ENCODE data around the gene DGCR2.

DGCR2 gene

DNA sequence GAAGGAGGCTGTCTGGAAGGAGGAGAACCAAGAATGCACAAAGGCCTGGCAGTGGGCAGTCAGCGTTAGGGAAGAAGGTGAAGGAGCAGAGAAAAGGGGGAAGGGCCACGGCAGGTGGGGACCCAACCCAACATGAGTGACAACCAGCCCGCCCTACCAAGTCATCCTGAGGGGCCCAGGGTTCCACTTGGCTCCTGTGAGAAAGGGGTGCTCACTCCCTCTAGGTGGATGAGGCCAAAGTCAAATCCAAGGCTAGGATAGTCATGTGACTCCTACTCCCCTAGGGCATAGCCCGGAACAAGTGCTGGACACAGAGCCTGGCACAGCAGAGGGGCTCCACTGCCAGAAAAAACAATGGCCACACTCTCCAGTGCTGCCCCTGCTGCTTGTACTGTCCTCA is 2.2 kb upstream of the DGCR2 start:
- no peak for DNase-seq (ENCODE audit: low spot score in 2 of 2)
- H3K4me1 Mint-ChIP-seq, result peaks cover 29% of the 10 kb centered on the region
- no peak for ATAC-seq
- H3K4me3 Mint-ChIP-seq, result no peak overlapping the region
- no peak overlapping the region for H3K27ac Mint-ChIP-seq
- H3K36me3 Mint-ChIP-seq, result no peaks in the 10 kb centered on the region
- H3K9me3 Mint-ChIP-seq, result no peaks in the 10 kb centered on the region

GRCh38 chr22:19123936-19124335 is 1.7 kb upstream of the DGCR2 start:
- no peak for ATAC-seq
- H3K9me3 Mint-ChIP-seq, result no peaks in the 10 kb centered on the region
- peaks cover 3% of the 10 kb centered on the region for H3K36me3 Mint-ChIP-seq
- H3K4me1 Mint-ChIP-seq, result peaks cover 32% of the 10 kb centered on the region
- H3K27ac Mint-ChIP-seq, result no peak overlapping the region
- no peak overlapping the region for H3K4me3 Mint-ChIP-seq
- no peak for DNase-seq (ENCODE audit: low spot score in 2 of 2)

- Mint-ChIP-seq H3K27ac (peak overlapping the region; percentile 56), H3K36me3 (peaks cover 10% of the 10 kb centered on the region), H3K4me3 (peak overlapping the region; percentile 82), H3K4me1 (peaks cover 39% of the 10 kb centered on the region), H3K9me3 (no peaks in the 10 kb centered on the region)
- ATAC-seq (no peak), DNase-seq (ENCODE audit: low spot score in 2 of 2) (no peak)
These were observed 710 bp upstream of the DGCR2 start for GRCh38 chr22:19122752-19123492.

DNA sequence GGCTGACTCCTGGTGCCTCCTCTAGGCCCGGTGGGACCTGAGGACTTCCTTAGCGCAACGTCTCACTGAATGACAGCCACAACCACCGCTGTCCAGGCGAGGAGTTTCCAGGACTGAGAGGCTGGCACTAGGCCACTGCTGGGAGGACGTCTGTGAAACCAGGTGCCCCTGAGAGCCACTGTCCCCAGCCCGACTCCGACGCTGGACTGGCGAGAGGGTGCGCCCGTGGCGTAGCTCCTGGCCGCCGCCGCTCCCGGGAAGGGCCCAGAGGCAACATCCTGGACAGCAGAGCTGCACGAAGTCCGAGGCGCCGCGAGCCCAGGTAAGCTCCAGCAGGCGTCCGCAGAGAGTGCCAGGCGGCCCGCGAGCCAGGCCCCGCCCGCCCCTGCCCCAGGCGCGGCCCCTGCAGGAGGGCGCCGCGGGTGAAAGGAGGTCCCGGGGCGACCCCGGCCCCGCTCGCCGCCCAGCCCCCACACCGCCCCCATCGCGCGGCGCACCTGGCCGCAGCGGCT is 525 bp downstream of the DGCR2 start:
- Mint-ChIP-seq H3K36me3 (peaks cover 10% of the 10 kb centered on the region), H3K27ac (peak overlapping the region; percentile 74), H3K4me3 (peak overlapping the region; percentile 82), H3K4me1 (peaks cover 47% of the 10 kb centered on the region), H3K9me3 (no peaks in the 10 kb centered on the region)
- ATAC-seq, result peak; percentile 45
- DNase-seq (ENCODE audit: low spot score in 2 of 2), result peak in 1 of 2 donors; percentile 69

DNA sequence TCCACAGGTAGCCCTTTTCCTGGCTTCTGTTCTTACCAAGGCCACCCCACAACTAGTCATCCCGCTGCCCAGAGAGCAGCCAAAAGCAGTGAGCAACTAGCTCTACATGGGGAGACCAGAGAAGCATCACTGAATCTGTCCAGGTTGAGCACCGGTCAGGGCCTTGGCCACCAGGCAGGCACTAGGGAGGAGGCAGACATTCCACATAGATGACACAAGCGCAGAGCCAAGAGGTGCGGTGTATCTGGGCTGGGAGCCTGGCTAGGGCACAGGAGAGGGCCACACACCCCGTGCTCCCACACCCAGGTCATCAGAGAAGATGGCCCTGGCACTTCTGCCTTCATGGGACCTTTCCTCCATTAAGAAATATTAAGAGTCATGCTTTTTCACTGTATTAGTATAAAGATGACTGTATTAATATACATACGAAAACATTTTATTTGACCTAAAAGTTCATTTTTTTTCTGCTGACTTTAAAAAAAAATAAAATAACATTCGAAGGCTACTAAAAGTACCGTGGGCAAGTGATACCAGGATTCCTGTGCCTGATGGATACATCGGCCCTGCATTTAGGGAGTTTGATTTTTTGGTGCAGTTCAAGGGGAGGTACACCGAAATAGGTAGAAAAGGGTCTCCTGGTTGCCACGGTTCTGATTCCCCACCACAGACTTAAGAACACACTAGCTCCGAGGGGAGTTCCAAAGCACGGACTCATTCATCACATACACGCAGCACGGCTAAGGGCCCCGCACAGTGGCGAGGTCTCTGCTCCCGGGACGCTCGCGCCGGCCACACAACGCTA is 1.2 kb downstream of the DGCR2 start:
- no peaks in the 10 kb centered on the region for H3K9me3 Mint-ChIP-seq
- peaks cover 10% of the 10 kb centered on the region for H3K36me3 Mint-ChIP-seq
- H3K27ac Mint-ChIP-seq, result peak overlapping the region; percentile 74
- peaks cover 54% of the 10 kb centered on the region for H3K4me1 Mint-ChIP-seq
- DNase-seq (ENCODE audit: low spot score in 2 of 2) (no peak), ATAC-seq (peak; percentile 24)
- H3K4me3 Mint-ChIP-seq, result peak overlapping the region; percentile 82

GRCh38 chr22:19119949-19120348 is 2.3 kb downstream of the DGCR2 start:
- DNase-seq (ENCODE audit: low spot score in 2 of 2), result no peak
- Mint-ChIP-seq H3K4me1 (peaks cover 65% of the 10 kb centered on the region), H3K4me3 (peak overlapping the region; percentile 82), H3K27ac (peak overlapping the region; percentile 74), H3K36me3 (peaks cover 10% of the 10 kb centered on the region), H3K9me3 (no peaks in the 10 kb centered on the region)
- ATAC-seq, result no peak

DNA sequence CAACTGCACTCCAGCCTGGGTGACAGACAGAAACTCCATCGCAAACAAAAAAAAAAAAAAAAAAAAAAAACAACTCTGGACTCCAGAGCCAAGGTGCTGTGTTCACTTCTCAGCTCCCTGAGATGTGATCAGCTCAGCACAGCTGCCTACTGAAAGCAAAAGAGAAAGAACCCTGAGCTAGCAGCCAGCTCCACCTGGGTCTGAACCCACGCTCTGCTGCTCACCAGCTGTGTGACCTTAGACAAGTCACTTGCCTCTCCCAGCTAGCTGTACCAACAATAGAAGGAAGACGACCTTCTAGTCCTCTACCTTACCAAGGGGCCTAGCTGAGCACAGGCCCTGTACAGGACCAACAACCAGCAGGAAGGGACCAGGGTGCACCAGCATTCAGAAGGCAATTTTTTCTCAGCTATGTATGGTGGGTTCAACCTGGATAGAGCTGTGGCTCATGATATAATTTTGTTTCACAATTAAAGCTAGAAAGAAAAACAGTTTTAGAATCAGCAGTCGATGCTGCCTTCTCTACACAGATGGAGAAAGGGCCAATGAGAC is 3.8 kb downstream of the DGCR2 start:
- Mint-ChIP-seq H3K4me3 (no peak overlapping the region), H3K36me3 (peaks cover 10% of the 10 kb centered on the region), H3K9me3 (no peaks in the 10 kb centered on the region), H3K4me1 (peaks cover 70% of the 10 kb centered on the region), H3K27ac (no peak overlapping the region)
- DNase-seq (ENCODE audit: low spot score in 2 of 2) (no peak), ATAC-seq (no peak)

GRCh38 chr22:19117111-19117512 is 5.1 kb downstream of the DGCR2 start:
- Mint-ChIP-seq H3K9me3 (no peaks in the 10 kb centered on the region), H3K4me3 (no peak overlapping the region), H3K27ac (no peak overlapping the region), H3K36me3 (peaks cover 10% of the 10 kb centered on the region), H3K4me1 (peaks cover 69% of the 10 kb centered on the region)
- DNase-seq (ENCODE audit: low spot score in 2 of 2) (no peak), ATAC-seq (no peak)

- DNase-seq (ENCODE audit: low spot score in 2 of 2), result no peak
- H3K4me1 Mint-ChIP-seq, result peaks cover 71% of the 10 kb centered on the region
These were observed 6.6 kb downstream of the DGCR2 start for GRCh38 chr22:19115628-19116027.

GRCh38 chr22:19114984-19115552 is 7.1 kb downstream of the DGCR2 start:
- ATAC-seq (peak; percentile 29), DNase-seq (ENCODE audit: low spot score in 2 of 2) (no peak)
- peaks cover 70% of the 10 kb centered on the region for H3K4me1 Mint-ChIP-seq
- H3K27ac Mint-ChIP-seq, result peak overlapping the region; percentile 79
- H3K4me3 Mint-ChIP-seq, result no peak overlapping the region
- no peaks in the 10 kb centered on the region for H3K9me3 Mint-ChIP-seq
- H3K36me3 Mint-ChIP-seq, result peaks cover 10% of the 10 kb centered on the region

More at GRCh38 chr22:19115628-19116027, 6.6 kb downstream of the DGCR2 start:
- Mint-ChIP-seq H3K9me3 (no peaks in the 10 kb centered on the region), H3K36me3 (peaks cover 10% of the 10 kb centered on the region), H3K4me3 (no peak overlapping the region), H3K27ac (peak overlapping the region; percentile 79)
- ATAC-seq, result peak; percentile 22

GRCh38 chr22:19113429-19113828 is 8.8 kb downstream of the DGCR2 start:
- H3K4me1 Mint-ChIP-seq, result peaks cover 71% of the 10 kb centered on the region
- no peak overlapping the region for H3K27ac Mint-ChIP-seq

DNA sequence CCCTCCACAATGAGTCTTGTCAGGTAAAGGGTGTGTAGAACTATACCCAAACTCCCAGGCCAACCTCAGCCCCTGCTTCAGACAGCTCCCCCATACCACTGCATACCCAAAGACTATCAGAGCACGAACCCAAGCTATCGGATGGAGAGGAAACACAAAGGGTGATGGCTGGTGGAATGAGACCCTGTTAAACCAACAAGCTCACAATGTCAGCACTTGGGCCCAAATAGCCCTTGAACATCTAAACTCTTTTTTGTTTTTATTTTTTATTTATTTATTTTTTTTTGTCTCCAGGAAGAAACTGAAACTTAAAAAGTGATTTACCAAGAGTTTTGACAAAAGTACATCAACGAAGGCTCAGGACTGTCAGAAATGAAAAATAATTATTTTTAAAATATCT is 10.6 kb downstream of the DGCR2 start:
- no peak for ATAC-seq
- H3K9me3 Mint-ChIP-seq, result no peaks in the 10 kb centered on the region
- DNase-seq (ENCODE audit: low spot score in 2 of 2), result no peak
- H3K4me3 Mint-ChIP-seq, result no peak overlapping the region
- peaks cover 79% of the 10 kb centered on the region for H3K4me1 Mint-ChIP-seq
- no peaks in the 10 kb centered on the region for H3K36me3 Mint-ChIP-seq
- peak overlapping the region; percentile 14 for H3K27ac Mint-ChIP-seq

More at GRCh38 chr22:19113429-19113828, 8.8 kb downstream of the DGCR2 start:
- ATAC-seq (no peak), DNase-seq (ENCODE audit: low spot score in 2 of 2) (no peak)
- Mint-ChIP-seq H3K9me3 (no peaks in the 10 kb centered on the region), H3K4me3 (no peak overlapping the region), H3K36me3 (peaks cover 2% of the 10 kb centered on the region)

- Mint-ChIP-seq H3K4me1 (peaks cover 79% of the 10 kb centered on the region), H3K36me3 (no peaks in the 10 kb centered on the region), H3K4me3 (no peak overlapping the region), H3K9me3 (no peaks in the 10 kb centered on the region), H3K27ac (peak overlapping the region; percentile 14)
- ATAC-seq (no peak), DNase-seq (ENCODE audit: low spot score in 2 of 2) (no peak)
These were observed 11.1 kb downstream of the DGCR2 start for GRCh38 chr22:19111140-19111539.

DNA sequence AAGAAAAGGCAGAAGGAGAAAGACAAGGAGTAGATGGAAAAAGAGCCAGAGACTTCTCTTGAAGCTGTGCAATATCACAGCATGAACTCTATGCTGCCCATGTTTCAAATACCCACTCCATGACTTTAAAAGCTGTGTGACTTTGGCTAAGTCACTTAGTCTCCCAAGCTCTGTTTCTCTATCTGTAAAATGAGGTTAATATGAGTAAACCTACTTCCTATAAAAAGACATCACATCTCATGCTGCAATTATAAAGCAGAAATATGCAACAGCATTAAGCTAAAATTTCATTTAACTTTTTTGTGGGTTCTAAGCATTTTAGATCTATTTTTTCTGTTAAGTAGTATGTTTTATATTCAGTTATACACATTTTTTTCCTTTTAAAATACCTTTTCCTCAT is 11.6 kb downstream of the DGCR2 start:
- Mint-ChIP-seq H3K9me3 (no peaks in the 10 kb centered on the region), H3K27ac (peak overlapping the region; percentile 14), H3K36me3 (no peaks in the 10 kb centered on the region), H3K4me3 (no peak overlapping the region), H3K4me1 (peaks cover 79% of the 10 kb centered on the region)
- no peak for DNase-seq (ENCODE audit: low spot score in 2 of 2)
- no peak for ATAC-seq

DNA sequence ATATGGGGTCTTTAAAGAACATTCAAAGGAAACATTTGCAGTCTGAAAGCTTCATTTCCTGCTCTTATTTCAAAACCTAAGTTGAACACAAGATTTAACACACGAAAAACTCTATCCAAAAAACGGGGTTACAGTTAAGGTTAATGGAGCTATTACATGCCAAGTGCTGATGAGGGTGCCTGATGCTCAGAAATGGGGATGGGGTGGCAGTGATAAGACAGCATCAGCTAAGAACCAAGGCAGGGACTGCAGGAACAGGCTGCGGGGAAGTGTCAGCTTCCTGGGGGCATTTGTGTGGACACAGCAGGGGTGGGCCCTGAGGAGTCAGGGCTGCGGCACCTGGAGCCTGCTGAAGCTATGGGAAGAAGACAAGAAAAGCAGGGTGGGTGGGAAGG is 12.2 kb downstream of the DGCR2 start:
- ATAC-seq (no peak), DNase-seq (ENCODE audit: low spot score in 2 of 2) (no peak)
- peaks cover 79% of the 10 kb centered on the region for H3K4me1 Mint-ChIP-seq
- peak overlapping the region; percentile 79 for H3K27ac Mint-ChIP-seq
- peak overlapping the region; percentile 9 for H3K4me3 Mint-ChIP-seq
- no peaks in the 10 kb centered on the region for H3K36me3 Mint-ChIP-seq
- H3K9me3 Mint-ChIP-seq, result no peaks in the 10 kb centered on the region
